ENCODE results near the gene D2HGDH.

The D2HGDH gene

DNA sequence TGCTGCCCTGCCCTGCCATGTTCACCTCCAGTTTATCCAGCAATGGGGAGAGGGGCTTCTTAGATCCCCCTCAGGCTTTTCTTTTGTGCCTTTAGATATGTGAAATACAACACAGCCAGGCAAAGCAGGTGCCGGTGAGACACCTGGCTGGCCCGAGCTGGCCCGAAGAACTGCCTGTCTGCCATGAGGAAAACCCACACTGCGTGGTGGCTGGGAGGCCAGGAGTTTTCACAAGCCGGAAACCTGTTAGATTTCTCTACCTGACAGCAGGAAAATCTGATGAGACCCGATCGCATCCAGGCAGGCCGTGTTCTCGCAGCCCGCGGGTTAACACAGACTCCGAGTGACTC is 36.5 kb downstream of the D2HGDH start:
- no peak overlapping the region for H3K27ac ChIP-seq (ENCODE audit: low read length)
- no peak overlapping the region for H2AFZ ChIP-seq (ENCODE audit: low read length)

DNA sequence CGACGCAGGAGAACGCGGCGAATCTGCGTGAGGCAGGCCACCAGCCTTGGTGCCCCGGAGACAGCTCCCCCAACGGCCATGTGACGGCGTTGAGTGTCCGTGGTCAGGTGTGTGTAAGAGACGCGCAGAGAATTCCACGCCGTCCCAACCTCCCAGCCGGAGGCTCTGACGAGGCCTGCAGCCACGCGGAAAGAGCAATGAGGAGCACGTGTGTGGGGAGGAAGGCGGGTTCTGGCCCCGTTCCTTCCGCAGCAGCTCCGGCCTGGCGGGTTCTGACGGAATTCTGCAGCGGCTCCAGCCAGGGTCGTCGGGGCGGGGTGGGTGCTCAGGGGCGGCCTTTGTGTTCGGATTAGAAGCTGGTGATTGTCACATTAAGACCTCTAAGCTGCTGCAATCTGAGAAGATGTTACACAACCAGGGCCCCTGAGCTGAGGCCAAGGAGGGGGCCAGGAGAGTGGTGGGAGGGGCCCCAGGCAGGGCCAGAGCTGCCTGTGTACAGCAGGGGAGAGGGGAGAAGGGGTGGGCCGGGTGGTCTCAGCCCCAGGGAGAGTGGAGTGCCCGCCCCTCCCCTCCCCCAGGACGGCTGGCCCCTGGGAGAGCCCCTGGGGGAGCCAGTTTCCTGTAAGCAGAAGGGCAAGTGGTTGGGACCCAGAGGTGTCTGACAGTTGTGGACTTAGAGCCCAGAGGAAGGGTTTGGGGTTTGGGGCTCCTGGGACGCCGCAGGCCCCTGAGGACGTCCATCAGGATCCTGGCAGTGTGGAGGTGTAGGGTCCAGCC is 37.0 kb downstream of the D2HGDH start:
- DNase-seq: no peak
- Histone ChIP-seq H3K4me1 (ENCODE audit: low read length) (peaks cover 5% of the 10 kb centered on the region; the same call in 1 of the 2 replicates), H3K79me2 (ENCODE audit: low read length) (no peaks in the 10 kb centered on the region), H3K9ac (ENCODE audit: low read length) (no peak overlapping the region), H3K4me3 (ENCODE audit: low read length) (no peak overlapping the region), H3F3A (ENCODE audit: insufficient read depth, low read length) (no peaks in the 10 kb centered on the region; the same call in 1 of the 2 replicates), H3K27ac (ENCODE audit: low read length) (no peak overlapping the region), H3K36me3 (replicated peaks; ENCODE audit: insufficient read depth, low read length) (no peaks in the 10 kb centered on the region), H3K4me2 (ENCODE audit: low read depth, low read length) (no peak overlapping the region; the same call in 1 of the 2 replicates), H3K9me2 (replicated peaks; ENCODE audit: insufficient read depth, low read length) (no peaks in the 10 kb centered on the region), H2AFZ (ENCODE audit: low read length) (no peak overlapping the region), H4K20me1 (ENCODE audit: insufficient read depth, low read length) (no peaks in the 10 kb centered on the region), H3K9me3 (replicated peaks; ENCODE audit: insufficient read depth, low read length) (no peaks in the 10 kb centered on the region), H3K27me3 (replicated peaks; ENCODE audit: insufficient read depth, low read length) (peaks cover 27% of the 10 kb centered on the region)
- no peak for TF ChIP-seq EZH2phosphoT487 (IDR thresholded peaks at IDR 0.05; ENCODE audit: low read length)

More for the DNA sequence above, 36.5 kb downstream of the D2HGDH start:
- Histone ChIP-seq H3K9me2 (replicated peaks; ENCODE audit: insufficient read depth, low read length) (no peaks in the 10 kb centered on the region), H3K27me3 (replicated peaks; ENCODE audit: insufficient read depth, low read length) (peaks cover 21% of the 10 kb centered on the region), H3K4me2 (ENCODE audit: low read depth, low read length) (no peak overlapping the region), H4K20me1 (ENCODE audit: insufficient read depth, low read length) (no peaks in the 10 kb centered on the region), H3K4me1 (ENCODE audit: low read length) (peaks cover 5% of the 10 kb centered on the region; the same call in 1 of the 2 replicates), H3K9me3 (replicated peaks; ENCODE audit: insufficient read depth, low read length) (no peaks in the 10 kb centered on the region), H3K79me2 (ENCODE audit: low read length) (no peaks in the 10 kb centered on the region), H3K36me3 (replicated peaks; ENCODE audit: insufficient read depth, low read length) (no peaks in the 10 kb centered on the region), H3K4me3 (ENCODE audit: low read length) (no peak overlapping the region), H3K9ac (ENCODE audit: low read length) (no peak overlapping the region), H3F3A (ENCODE audit: insufficient read depth, low read length) (no peaks in the 10 kb centered on the region; the same call in 1 of the 2 replicates)
- TF ChIP-seq EZH2 (optimal IDR thresholded peaks at IDR 0.05; ENCODE audit: low read depth, low read length) (no peak), EZH2phosphoT487 (IDR thresholded peaks at IDR 0.05; ENCODE audit: low read length) (no peak), CTCF (IDR thresholded peaks at IDR 0.05; ENCODE audit: low read length) (no peak)
- DNase-seq: no peak

- Histone ChIP-seq H3K9ac (ENCODE audit: low read length) (no peak overlapping the region), H3K9me3 (replicated peaks; ENCODE audit: insufficient read depth, low read length) (no peaks in the 10 kb centered on the region), H3K79me2 (ENCODE audit: low read length) (no peaks in the 10 kb centered on the region), H3K36me3 (replicated peaks; ENCODE audit: insufficient read depth, low read length) (no peaks in the 10 kb centered on the region), H3K27me3 (replicated peaks; ENCODE audit: insufficient read depth, low read length) (peaks cover 33% of the 10 kb centered on the region), H3K27ac (ENCODE audit: low read length) (no peak overlapping the region), H3K4me3 (ENCODE audit: low read length) (no peak overlapping the region), H4K20me1 (ENCODE audit: insufficient read depth, low read length) (no peaks in the 10 kb centered on the region), H3K4me2 (ENCODE audit: low read depth, low read length) (peak overlapping the region; percentile 34; the same call in 1 of the 2 replicates), H3K4me1 (ENCODE audit: low read length) (peaks cover 5% of the 10 kb centered on the region; the same call in 1 of the 2 replicates), H3F3A (ENCODE audit: insufficient read depth, low read length) (no peaks in the 10 kb centered on the region; the same call in 1 of the 2 replicates), H3K9me2 (replicated peaks; ENCODE audit: insufficient read depth, low read length) (no peaks in the 10 kb centered on the region), H2AFZ (ENCODE audit: low read length) (no peak overlapping the region)
- TF ChIP-seq EZH2phosphoT487 (IDR thresholded peaks at IDR 0.05; ENCODE audit: low read length): no peak
- TF ChIP-seq EZH2 (optimal IDR thresholded peaks at IDR 0.05; ENCODE audit: low read depth, low read length): no peak
- TF ChIP-seq CTCF (IDR thresholded peaks at IDR 0.05; ENCODE audit: low read length): no peak
- peak; percentile 82 for DNase-seq
Measured at GRCh38 chr2:241772063-241772499, 37.7 kb downstream of the D2HGDH start.
